ENCODE results near the gene SAMSN1. TPM values are rescaled to one million over a fixed set of nuclear protein-coding genes. Genes with fewer than 3 reads are reported as not detected.

Gene SAMSN1
- polyA plus RNA-seq, 1 donor (not counting 4 experiments of a cell fraction or from before 2014, with no cell fraction given), result not detected

DNA sequence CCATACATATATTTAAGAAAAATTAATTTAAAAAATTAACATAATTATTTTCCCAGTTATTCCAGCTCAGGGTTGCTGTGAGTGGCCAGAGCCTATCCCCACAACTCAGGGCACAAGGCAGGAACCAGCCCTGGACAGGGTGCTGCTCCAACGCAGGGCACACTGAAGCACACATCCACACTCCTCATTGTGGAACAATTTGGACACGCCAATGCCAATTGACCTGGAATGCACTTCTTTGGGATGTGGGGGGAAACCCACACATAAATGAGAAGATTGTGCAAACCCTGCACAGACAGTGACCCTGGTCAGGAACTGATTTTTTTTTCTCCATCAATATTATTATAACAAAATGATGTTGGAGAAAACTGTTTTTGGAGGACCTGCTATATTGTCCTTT lies 23.4 kb downstream of the SAMSN1 start:
- no peaks in the 10 kb centered on the region for H3K79me2 ChIP-seq (ENCODE audit: control insufficient read depth, insufficient read depth, low read length)
- H4K20me1 ChIP-seq (ENCODE audit: control insufficient read depth, extremely low read depth, insufficient read depth, low read length), result no peaks in the 10 kb centered on the region
- FAIRE-seq (no peak), DNase-seq (ENCODE audit: low read depth, low spot score) (no peak)
- no peaks in the 10 kb centered on the region for H3K9me3 ChIP-seq (ENCODE audit: control insufficient read depth, low read depth, low read length)
- H3K9ac ChIP-seq (ENCODE audit: control insufficient read depth, extremely low read depth, insufficient read depth, low read length), result no peak overlapping the region
- dilution Hi-C loops (cut with MboI; ENCODE audit: extremely low pct_ligation_motif_present, low sequenced_read_pairs), result no loop called here
- no peak overlapping the region for H3K4me3 ChIP-seq (ENCODE audit: control insufficient read depth in 2 of 3, extremely low read depth in 1 of 3, insufficient read depth in 2 of 3, low read depth in 1 of 3, low read length in 3 of 3)
- no peak overlapping the region for H3K4me2 ChIP-seq (ENCODE audit: control insufficient read depth, extremely low read depth, insufficient read depth, low read depth, low read length)
- TF ChIP-seq, protein P1, sequence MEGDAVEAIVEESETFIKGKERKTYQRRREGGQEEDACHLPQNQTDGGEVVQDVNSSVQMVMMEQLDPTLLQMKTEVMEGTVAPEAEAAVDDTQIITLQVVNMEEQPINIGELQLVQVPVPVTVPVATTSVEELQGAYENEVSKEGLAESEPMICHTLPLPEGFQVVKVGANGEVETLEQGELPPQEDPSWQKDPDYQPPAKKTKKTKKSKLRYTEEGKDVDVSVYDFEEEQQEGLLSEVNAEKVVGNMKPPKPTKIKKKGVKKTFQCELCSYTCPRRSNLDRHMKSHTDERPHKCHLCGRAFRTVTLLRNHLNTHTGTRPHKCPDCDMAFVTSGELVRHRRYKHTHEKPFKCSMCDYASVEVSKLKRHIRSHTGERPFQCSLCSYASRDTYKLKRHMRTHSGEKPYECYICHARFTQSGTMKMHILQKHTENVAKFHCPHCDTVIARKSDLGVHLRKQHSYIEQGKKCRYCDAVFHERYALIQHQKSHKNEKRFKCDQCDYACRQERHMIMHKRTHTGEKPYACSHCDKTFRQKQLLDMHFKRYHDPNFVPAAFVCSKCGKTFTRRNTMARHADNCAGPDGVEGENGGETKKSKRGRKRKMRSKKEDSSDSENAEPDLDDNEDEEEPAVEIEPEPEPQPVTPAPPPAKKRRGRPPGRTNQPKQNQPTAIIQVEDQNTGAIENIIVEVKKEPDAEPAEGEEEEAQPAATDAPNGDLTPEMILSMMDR (optimal IDR thresholded peaks at IDR 0.05 in 1 of 3, IDR thresholded peaks at IDR 0.05 in 1 of 3, conservative IDR thresholded peaks at IDR 0.05 in 1 of 3; ENCODE audit: extremely low read depth in 1 of 3, insufficient read depth in 2 of 3, low read length in 3 of 3), result no peak
- TF ChIP-seq EZH2 (IDR thresholded peaks at IDR 0.05; ENCODE audit: low read length), result no peak
- H3K27me3 ChIP-seq (ENCODE audit: control insufficient read depth, extremely low read depth, insufficient read depth, low read length), result no peaks in the 10 kb centered on the region
- H3K27ac ChIP-seq (ENCODE audit: control insufficient read depth, insufficient read depth, low read length), result no peak overlapping the region
- no peaks in the 10 kb centered on the region for H3K4me1 ChIP-seq (ENCODE audit: control insufficient read depth, extremely low read depth, insufficient read depth, low read length)
- H3K36me3 ChIP-seq (ENCODE audit: control insufficient read depth in 2 of 2, extremely low read depth in 1 of 2, insufficient read depth in 2 of 2, low read length in 2 of 2), result no peaks in the 10 kb centered on the region
- H3K9me1 ChIP-seq (ENCODE audit: control insufficient read depth, extremely low read depth, insufficient read depth, low read length), result no peaks in the 10 kb centered on the region
- no peak overlapping the region for H2AFZ ChIP-seq (ENCODE audit: control insufficient read depth, low read length)

GRCh38 chr21:14520535-14520934 lies 25.6 kb downstream of the SAMSN1 start:
- Histone ChIP-seq H3K27ac (ENCODE audit: control insufficient read depth, insufficient read depth, low read length) (no peak overlapping the region), H3K79me2 (ENCODE audit: control insufficient read depth, insufficient read depth, low read length) (no peaks in the 10 kb centered on the region), H3K9me3 (ENCODE audit: control insufficient read depth, low read depth, low read length) (no peaks in the 10 kb centered on the region), H3K27me3 (ENCODE audit: control insufficient read depth, extremely low read depth, insufficient read depth, low read length) (no peaks in the 10 kb centered on the region), H2AFZ (ENCODE audit: control insufficient read depth, low read length) (no peak overlapping the region), H3K4me3 (ENCODE audit: control insufficient read depth in 2 of 3, extremely low read depth in 1 of 3, insufficient read depth in 2 of 3, low read depth in 1 of 3, low read length in 3 of 3) (no peak overlapping the region), H3K36me3 (ENCODE audit: control insufficient read depth in 2 of 2, extremely low read depth in 1 of 2, insufficient read depth in 2 of 2, low read length in 2 of 2) (no peaks in the 10 kb centered on the region), H3K9me1 (ENCODE audit: control insufficient read depth, extremely low read depth, insufficient read depth, low read length) (no peaks in the 10 kb centered on the region), H4K20me1 (ENCODE audit: control insufficient read depth, extremely low read depth, insufficient read depth, low read length) (no peaks in the 10 kb centered on the region), H3K4me1 (ENCODE audit: control insufficient read depth, extremely low read depth, insufficient read depth, low read length) (no peaks in the 10 kb centered on the region), H3K9ac (ENCODE audit: control insufficient read depth, extremely low read depth, insufficient read depth, low read length) (no peak overlapping the region), H3K4me2 (ENCODE audit: control insufficient read depth, extremely low read depth, insufficient read depth, low read depth, low read length) (no peak overlapping the region)
- DNase-seq (ENCODE audit: low read depth, low spot score) (no peak), FAIRE-seq (no peak)
- TF ChIP-seq, protein P1 (optimal IDR thresholded peaks at IDR 0.05 in 1 of 3, IDR thresholded peaks at IDR 0.05 in 1 of 3, conservative IDR thresholded peaks at IDR 0.05 in 1 of 3; ENCODE audit: extremely low read depth in 1 of 3, insufficient read depth in 2 of 3, low read length in 3 of 3), result no peak
- TF ChIP-seq EZH2 (IDR thresholded peaks at IDR 0.05; ENCODE audit: low read length), result no peak
- dilution Hi-C loops (cut with MboI; ENCODE audit: extremely low pct_ligation_motif_present, low sequenced_read_pairs), result no loop called here

Data from keratinocyte (primary cell).